Measurements from ENCODE around the gene CCDC154. TPM values are rescaled to one million over a fixed set of nuclear protein-coding genes. Genes with fewer than 3 reads are reported as not detected.

The CCDC154 gene
- total and polyA plus RNA-seq, 9 of the 15 experiments (the other 6 are each of a cell fraction or from before 2014, with no cell fraction given), result 0.15 to 1.4 (median 0.20) TPM; not detected in 5

GRCh38 chr16:1474082-1474795, 29.9 kb upstream of the CCDC154 start (continued):
- TF ChIP-seq SFPQ (IDR thresholded peaks at IDR 0.05; ENCODE audit: low read depth, low read length), result no peak
- no peak for TF ChIP-seq PREB (CRISPR knock-in tag; IDR thresholded peaks at IDR 0.05)
- no peak for TF ChIP-seq PURB (CRISPR knock-in tag; IDR thresholded peaks at IDR 0.05; ENCODE audit: low read depth)
- no peak for TF ChIP-seq ZNF184 (CRISPR knock-in tag; IDR thresholded peaks at IDR 0.05)
- 0 out of 4 replicates have a peak, but pooled peaks of 1 of the 2 experiments have one; percentile 5 for TF ChIP-seq FOXA3 (CRISPR knock-in tag; conservative IDR thresholded peaks at IDR 0.05 in 1 of 2, IDR thresholded peaks at IDR 0.05 in 1 of 2)
- TF ChIP-seq SRF (CRISPR knock-in tag; IDR thresholded peaks at IDR 0.05), result no peak
- TF ChIP-seq ZNF24 (IDR thresholded peaks at IDR 0.05), result no peak
- TF ChIP-seq YY1 (IDR thresholded peaks at IDR 0.05; ENCODE audit: borderline replicate concordance in 1 of 3, control insufficient read depth in 1 of 3, extremely low read depth in 1 of 3, insufficient read depth in 3 of 3, insufficient read length in 1 of 3, insufficient replicate concordance in 2 of 3, low read depth in 1 of 3, low read length in 2 of 3), result peak in 1 of 3 experiments; percentile 17
- TF ChIP-seq TRIM25 (IDR thresholded peaks at IDR 0.05; ENCODE audit: borderline replicate concordance), result no peak
- TF ChIP-seq KLF6 (CRISPR knock-in tag; IDR thresholded peaks at IDR 0.05; ENCODE audit: borderline replicate concordance), result no peak
- no peak; a peak in 1 of 4 replicates for TF ChIP-seq MNT (conservative IDR thresholded peaks at IDR 0.05)
- no peak for TF ChIP-seq TAF7 (tag; IDR thresholded peaks at IDR 0.05)
- TF ChIP-seq PHB (CRISPR knock-in tag; IDR thresholded peaks at IDR 0.05), result 0 out of 2 replicates have a peak, but pooled peaks have one; percentile 41
